GM19467 (cell line): ENCODE results near the gene CCSER2.
"Not testable (repeated sequence)": the region's sequence is repeated elsewhere in the genome, so short reads cannot be mapped to it uniquely, and the experiment has no call there.

Experiments
- ATAC-seq: cut with Tn5 transposase; IDR thresholded peaks from one replicate; pipeline ENCODE4 v1.9.1; 2021; ENCODE audit warnings: mild to moderate bottlenecking, moderate library complexity; ENCODE audit not compliant: unreplicated experiment

The CCSER2 gene

GRCh38 chr10:84440781-84441180 lies 112.4 kb downstream of the CCSER2 start:
- no peak for ATAC-seq

GRCh38 chr10:84447701-84448400 lies 119.5 kb downstream of the CCSER2 start:
- no peak for ATAC-seq

GRCh38 chr10:84449351-84449750 lies 121.0 kb downstream of the CCSER2 start:
- not testable (repeated sequence) for ATAC-seq

- no peak for ATAC-seq
These were observed 123.6 kb downstream of the CCSER2 start for GRCh38 chr10:84452003-84452402.

- ATAC-seq = no peak
These were observed 124.9 kb downstream of the CCSER2 start for GRCh38 chr10:84453303-84453702.

GRCh38 chr10:84456126-84456525 lies 127.7 kb downstream of the CCSER2 start:
- no peak for ATAC-seq

- no peak for ATAC-seq
These were observed 132.1 kb downstream of the CCSER2 start for GRCh38 chr10:84460520-84460919.

- no peak for ATAC-seq
These were observed 141.1 kb downstream of the CCSER2 start for GRCh38 chr10:84469470-84469869.

- ATAC-seq = no peak
These were observed 144.7 kb downstream of the CCSER2 start for GRCh38 chr10:84473136-84473535.

- no peak for ATAC-seq
These were observed 149.2 kb downstream of the CCSER2 start for GRCh38 chr10:84477398-84478128.

- no peak for ATAC-seq
These were observed 149.8 kb downstream of the CCSER2 start for GRCh38 chr10:84478151-84478550.

GRCh38 chr10:84478679-84479078 lies 150.3 kb downstream of the CCSER2 start:
- no peak for ATAC-seq

GRCh38 chr10:84484541-84484940 lies 156.2 kb downstream of the CCSER2 start:
- ATAC-seq = no peak

- no peak for ATAC-seq
These were observed 165.0 kb downstream of the CCSER2 start for GRCh38 chr10:84493361-84493760.

- ATAC-seq = no peak
These were observed 165.8 kb downstream of the CCSER2 start for GRCh38 chr10:84493951-84494848.

GRCh38 chr10:84494849-84495180 lies 166.4 kb downstream of the CCSER2 start:
- no peak for ATAC-seq

- ATAC-seq = no peak
These were observed 169.6 kb downstream of the CCSER2 start for GRCh38 chr10:84497978-84498377.

GRCh38 chr10:84499039-84499438 lies 170.7 kb downstream of the CCSER2 start:
- not testable (repeated sequence) for ATAC-seq

GRCh38 chr10:84499846-84500245 lies 171.5 kb downstream of the CCSER2 start:
- no peak for ATAC-seq

- ATAC-seq = no peak
These were observed 181.7 kb downstream of the CCSER2 start for GRCh38 chr10:84510121-84510520.

- ATAC-seq = no peak
These were observed 182.7 kb downstream of the CCSER2 start for GRCh38 chr10:84511106-84511505.
